NCI-H446 treated with DMSO at 0.1 percent for 48 hours (cell line): ENCODE results near the gene ACCSL.

ENCODE experiments used
- DNase-seq: peaks from one replicate; lab custom pipeline; 2025; lab: John Stamatoyannopoulos, UW

ACCSL gene

DNA sequence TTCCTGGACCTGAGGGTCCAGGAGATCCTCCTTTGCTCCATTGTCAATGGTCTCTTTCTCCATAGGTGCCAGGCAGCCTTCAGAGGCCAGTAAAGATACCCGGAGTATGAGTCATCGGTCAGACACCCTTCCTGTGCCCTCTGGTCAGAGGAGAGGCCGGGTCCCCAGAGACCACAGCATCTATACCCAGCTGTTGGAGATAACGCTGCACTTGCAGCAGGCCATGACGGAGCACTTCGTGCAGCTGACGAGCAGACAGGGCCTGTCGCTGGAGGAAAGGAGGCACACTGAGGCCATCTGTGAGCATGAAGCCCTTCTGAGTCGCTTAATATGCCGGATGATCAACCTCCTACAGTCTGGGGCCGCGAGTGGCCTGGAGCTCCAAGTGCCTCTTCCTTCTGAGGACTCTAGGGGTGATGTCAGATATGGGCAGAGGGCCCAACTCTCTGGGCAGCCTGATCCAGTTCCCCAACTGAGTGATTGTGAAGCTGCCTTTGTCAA is at the start of gene ACCSL:
TSS of gene ACCSL (plus strand) at position 51 of the 501 bp plus-strand sequence. CDS start at position 107, 56 bp downstream.
- DNase-seq = no peak

DNA sequence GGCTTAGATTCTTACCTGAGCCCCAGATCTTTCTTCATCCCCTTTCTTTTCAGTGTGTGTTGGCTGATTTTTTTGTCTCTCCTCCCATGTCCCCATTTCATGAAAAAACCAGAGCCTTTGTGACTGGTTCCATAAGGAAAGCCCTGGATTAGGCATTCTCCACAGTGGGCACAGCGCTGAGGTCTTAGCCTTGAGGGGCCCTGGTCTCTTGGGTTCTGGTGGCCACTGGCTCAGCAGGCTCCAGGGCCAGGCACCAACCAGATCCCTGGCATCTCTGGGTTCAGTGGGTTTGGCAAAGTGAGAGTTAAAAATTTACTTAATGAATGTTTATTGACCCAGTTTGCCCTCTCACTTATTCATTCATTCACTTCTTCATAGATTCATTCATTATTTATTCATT is 49.5 kb upstream of the ACCSL start:
- DNase-seq = no peak

DNA sequence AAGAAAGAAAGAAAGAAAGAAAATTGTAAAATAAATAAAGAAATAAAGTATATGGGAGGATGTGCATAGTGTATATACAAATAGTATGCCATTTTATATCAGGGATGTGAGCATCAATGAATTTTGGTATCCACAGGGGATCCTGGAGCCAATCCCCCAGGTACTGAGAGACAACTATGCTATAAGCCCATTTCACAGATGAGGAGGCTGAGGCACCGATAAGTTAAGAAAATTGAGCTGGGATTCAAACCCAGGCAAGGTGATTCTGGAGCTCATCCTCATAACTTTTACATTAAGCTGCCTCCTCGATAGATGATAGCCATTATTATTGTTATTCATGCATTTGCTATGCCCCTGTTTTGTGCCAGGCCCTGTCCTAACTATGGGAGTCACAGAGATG is 47.0 kb upstream of the ACCSL start:
- no peak for DNase-seq

DNA sequence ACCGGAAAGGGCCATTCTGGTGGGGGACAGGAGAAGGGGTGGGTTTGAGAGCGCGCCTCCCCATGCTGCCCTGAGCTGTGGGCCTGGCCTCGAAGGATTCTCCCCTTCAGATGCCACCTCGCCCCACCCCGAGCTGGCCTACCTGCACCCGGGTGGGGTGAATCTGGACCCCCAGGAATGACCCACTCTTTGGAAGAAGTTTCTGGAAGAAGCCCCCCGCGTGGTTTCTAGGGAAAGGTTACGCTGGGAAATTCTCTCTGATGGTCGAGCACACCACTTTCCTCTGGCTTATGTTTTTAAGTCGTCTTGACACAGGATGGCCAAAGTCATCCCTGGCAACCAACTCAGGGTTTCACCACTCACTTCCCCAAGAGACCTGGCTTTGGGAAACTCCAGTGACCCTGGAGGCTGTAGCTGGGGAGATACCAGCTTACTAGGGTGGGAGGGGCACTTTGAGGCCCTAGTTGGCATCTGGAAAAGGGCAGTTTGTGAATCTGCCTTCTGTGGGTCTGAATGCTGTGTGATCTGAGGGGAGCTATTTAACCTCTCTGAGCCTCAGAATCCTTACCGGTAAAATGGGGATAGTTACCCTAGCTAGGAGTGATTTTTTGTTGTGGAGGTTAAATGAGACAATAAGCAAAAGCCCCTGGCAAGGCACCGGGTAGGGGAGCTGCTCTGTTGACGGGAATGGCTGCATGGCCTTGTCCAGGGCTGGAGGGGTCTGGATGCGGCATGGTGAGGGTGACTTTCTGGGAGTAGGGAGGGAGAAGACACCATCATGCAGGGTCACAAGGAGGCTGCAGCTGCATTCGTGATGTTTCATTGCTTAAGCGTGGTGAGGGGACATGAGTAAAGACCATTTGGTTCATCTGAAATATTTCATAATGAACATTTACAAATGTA is 45.3 kb upstream of the ACCSL start:
- DNase-seq = no peak

DNA sequence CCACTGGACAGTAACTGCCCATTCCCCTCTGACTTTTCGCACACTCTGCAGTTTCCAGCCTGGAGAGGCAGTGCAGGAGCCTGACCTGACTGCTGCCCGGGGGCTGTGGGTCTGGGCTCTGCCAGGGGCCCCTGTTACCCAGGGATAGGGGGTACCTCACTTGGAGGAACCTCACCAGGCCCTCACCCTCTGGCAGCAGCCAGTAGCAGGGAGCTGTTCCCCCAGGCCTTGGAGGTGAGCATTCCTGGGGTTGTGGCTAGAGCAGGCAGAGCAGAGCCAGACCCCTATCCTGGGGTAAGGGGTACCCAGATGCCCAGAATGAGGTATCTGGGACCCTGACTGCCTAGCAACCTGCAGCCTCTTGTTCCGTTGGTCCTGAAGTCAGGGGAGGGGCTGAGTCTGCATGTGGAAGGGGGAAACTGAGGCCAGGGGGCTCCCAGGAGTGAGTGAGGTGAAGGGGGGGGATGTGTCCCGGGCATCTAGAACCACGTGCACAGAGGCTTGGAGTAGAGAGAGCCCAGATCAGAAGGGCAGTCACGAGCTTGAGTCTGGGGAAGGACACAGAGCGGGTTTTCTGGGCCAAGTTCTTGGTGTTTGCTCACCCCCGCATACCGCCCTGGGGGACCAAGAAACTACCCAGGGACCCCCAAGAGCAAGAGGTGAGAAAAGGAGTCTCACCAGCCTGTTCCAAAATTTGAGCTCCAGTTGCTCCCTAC is 43.9 kb upstream of the ACCSL start:
- DNase-seq = no peak

DNA sequence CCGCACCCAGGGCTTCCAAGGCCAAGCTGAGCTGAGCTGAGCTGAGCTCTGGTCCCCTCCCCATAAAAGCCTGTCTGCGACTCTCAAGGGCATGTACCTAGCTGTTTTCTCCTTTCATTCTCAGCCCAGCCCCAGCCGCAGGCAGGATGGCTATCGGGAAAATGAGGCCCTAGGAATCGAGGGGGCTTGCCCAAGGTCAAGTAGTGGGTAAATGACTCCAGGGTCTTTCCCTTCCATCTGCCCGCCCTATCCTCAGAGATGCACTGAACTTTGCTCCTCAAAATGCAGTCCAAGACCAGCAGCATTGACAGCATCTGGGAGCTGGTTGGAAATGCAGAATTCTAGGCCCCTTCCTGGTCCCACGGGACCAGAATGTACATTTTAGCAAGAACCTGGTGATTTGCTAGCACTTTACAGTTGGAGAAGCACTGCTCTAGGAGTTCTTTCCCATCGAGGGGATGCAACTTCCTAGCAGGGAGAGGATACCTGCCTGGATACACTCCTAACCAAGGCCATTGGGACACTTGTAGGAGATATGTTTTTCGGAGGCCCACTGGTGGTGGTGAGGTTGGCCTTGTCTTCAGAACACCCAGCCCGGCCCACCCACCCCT is 43.2 kb upstream of the ACCSL start:
- DNase-seq = no peak

DNA sequence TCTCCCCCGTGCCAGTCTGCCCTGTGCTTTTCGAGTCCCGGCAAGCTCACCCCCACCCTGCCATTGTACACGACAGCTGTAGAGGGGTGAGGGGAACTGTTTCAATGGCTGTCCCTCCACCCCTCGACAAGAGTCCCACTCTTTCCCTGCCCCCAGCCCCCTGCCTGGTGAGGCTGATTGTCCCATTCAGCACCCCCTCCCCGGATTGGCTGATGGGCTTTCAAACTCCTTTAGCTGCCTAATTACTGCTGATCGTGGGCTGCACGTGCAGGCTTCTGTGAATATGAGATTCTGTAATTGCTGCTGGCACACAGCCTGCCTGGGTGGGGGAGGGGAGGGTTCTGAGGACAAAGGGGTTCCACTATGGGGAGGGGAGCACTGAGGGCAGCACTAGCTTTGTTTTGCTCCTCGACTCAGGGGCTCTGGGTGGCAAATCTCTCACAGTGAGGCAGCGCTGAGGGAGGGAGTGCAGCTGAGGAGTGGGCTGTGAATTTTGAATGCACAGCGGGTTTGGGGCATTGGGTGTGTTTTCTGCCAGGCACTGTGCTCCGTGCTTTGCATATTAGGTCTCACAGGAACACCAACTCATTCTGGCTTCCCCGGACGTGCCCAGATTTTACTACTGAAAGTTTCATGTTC is 42.6 kb upstream of the ACCSL start:
- no peak for DNase-seq

DNA sequence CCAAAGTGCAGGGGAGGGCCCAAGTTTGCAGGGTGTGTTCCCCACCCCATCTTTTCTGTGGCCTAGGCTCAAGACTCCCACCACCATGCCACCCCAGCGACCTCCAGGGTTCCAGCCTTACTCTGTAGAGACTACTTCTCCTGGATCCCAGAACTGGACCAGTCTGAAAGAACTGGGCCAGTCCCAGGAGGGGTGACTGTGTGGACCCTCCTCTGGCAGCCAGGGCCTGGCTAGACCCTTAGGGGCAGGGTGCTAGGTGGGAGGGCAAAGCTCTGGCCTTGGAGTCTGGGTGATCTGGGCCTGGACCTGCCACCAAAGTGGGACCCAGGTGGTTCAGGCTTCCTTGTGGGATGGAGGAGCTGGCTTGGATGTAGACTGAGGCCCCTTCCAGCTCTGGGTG is 41.8 kb upstream of the ACCSL start:
- DNase-seq = no peak

DNA sequence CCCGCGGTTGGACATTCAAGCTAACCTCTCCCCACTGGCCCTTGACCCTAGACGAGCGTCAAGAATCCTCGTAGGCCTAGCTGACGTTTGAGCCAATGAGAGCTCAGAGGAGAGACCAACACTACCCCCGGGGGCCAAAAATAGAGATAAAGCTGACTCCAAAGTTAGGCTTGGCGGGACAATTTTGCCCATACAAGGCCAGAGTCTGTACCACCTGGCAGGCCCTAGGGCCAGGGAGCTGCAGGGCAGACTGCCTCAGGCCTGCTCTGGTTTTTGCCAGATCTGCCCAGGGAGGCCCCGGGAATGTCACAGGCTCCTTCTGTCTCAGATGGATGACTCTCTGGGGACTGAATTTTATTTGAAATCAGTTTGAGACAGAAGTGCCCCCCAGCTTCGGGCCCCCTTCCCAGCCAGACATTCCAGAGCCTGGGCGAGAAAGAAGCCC is 40.8 kb upstream of the ACCSL start:
- no peak for DNase-seq

DNA sequence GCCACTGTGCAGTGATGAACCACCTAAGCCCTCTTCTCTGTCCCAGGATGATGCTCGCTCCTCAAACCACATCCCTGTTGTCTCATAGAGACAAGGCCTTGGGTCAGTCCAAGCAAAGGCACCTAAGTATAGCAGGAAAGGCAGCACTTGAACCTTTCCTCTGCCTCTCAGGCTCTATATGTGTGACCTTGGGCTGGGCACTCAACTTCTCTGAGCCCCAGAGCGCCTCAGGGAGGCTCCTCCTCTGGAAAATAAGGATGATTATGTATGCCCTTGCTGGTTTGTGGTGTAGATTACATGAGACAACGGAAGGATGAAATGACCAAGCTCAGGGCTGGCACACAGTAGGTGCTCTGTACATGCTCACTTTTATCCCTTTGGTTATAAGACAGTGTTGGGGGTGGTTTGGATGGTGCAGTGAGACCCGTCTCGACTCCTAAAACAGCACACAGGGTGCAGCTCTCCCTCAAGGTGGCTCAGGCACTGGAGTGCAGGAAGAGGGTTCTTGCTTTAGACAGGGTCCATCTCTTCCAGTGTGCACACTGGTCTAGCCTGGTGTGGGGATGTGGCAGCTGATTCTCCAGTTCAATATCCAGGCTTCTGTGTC is 40.2 kb upstream of the ACCSL start:
- no peak for DNase-seq

DNA sequence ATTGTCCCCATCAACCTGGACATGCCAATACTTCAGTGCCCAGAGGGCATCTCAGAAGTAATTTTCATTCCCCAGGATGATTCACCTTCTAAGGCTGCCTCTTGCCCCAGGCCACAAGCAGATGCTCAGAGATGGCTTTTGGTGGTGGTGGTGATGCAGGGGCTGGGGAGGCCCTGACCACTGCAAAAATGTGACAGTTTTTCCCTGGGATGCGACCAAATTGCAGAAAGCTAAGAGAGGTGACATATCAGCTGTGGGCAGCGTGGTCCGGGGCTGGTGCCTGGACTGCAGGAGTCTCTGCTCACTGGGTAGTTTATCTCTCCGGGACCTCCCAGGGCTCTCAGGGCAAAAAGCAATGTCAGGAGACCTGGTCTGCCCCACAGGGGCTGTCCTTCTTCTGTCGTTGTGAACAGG is 39.7 kb upstream of the ACCSL start:
- no peak for DNase-seq

DNA sequence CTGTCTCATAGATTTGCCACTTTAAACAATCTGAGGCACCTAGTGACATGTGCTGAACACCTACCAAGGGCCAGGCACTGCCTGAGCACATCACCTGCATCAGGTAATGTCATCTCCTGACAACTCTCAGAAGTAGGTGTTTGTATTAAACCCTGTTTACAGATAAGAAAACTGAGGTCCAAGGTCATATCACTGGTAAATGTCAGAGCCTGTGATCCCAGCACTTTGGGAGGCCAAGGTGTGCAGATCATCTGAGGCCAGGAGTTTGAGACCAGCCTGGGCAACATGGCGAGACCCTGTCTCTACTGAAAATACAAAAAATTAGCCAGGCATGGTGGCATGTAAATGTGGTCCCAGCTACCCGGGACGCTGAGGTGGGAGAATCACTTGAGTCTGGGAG is 39.1 kb upstream of the ACCSL start:
- DNase-seq = no peak

DNA sequence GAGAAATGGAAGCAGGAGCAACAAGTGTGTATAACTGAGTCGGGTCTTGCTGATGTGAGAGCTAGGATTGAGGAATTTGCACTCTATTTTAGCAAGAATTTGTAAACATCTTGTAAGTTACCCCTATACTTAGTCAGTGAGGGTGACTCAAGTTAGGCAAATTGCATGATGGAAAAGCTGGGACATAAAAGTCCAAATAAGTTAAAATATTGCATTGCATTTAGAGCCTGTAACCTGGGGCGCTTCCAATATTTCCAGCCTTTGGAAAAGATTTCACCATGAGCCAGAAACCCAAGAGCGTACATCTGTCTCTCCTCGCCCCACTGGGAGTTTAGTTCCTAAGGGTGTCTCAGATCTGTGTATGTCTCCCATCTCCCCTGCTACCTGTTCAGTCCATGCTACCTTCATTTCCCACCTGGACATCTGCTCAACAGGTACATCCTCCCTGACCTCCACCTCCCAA is 37.0 kb upstream of the ACCSL start:
- no peak for DNase-seq

DNA sequence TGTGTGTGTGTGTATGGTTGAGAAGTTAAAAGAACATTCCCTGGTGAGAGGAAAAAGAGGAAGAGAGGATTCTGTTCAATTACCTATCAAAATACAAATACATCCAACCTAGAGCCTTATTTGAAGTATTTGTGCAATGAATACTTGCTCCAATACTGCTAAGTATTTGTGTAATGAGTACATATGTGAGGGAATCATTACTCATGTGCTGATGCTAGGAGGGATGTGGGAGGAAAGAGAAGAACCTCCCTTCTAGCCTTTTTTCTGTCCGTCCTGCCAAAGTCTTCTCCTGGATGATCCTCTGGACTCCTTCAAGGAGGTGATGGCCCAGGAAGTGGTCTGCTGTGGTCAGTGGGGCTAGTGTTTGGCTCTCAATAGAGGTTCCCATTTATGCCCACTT is 36.0 kb upstream of the ACCSL start:
- no peak for DNase-seq

DNA sequence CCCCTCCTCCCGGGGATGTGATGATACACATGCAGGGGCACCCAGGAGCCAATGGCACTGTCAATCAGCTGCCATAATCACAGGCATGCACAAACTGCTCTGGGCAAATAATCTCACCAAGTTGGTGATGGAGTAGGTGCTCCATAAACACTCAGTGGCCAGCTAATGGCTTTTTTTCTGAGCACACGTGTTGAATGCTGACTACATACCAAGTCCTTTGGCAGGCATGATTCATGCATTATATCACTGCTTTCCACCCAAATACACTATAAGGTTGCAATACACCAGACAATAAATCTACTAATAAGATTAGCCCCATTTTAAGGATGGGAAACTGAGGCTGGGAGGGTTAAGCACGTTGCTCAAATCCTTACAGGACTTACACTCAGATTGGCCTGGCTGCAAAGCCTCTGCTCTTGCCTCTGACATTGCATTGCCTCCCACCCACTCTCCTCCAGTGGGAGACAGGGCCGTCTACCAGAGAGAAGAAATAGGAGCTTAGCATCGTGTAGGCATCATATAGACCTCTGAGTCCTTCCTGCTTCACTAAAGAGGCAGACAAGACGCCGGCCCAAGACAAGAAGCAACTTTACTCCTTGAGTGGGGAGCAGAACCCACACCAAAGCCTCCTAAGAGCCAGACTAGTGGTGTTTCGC is 32.7 kb upstream of the ACCSL start:
- DNase-seq = no peak

DNA sequence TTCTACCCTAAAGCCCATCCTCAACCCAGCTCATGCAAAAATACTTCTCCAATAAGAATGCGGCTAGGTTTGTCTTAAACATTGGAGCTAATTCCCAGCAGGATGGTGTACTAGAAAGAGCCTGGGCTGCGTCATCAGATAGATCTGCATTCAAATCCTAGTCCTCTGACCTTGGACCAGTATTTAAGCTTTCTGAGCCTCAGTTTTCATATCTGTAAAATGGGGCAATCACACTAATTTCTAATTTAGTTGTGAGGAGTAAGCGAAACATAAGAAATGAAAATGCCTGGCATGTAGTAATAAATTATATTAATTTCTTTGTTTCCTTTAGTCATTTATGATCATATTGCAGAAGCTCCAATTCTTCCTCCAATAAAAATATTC is 32.2 kb upstream of the ACCSL start:
- DNase-seq = no peak

DNA sequence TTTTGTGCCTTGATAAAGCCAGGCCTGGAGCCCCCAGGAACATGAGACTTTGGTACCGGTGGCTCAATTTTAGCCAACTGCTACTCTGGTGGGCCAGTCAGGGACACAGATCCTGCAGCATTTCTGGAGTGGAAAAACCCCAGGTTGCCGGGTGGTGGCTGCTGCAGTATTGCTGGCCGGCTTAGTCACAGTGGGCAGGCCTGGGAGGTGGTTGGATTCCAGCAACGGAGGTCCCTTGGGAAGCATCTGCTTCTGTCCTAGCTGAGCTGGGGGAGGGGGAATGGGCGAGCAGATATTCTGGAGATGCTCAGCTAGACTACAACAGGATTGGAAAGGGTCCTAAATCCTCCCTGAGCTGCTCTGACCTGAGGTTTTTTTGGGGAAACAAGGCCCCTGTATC is 31.6 kb upstream of the ACCSL start:
- DNase-seq = no peak

DNA sequence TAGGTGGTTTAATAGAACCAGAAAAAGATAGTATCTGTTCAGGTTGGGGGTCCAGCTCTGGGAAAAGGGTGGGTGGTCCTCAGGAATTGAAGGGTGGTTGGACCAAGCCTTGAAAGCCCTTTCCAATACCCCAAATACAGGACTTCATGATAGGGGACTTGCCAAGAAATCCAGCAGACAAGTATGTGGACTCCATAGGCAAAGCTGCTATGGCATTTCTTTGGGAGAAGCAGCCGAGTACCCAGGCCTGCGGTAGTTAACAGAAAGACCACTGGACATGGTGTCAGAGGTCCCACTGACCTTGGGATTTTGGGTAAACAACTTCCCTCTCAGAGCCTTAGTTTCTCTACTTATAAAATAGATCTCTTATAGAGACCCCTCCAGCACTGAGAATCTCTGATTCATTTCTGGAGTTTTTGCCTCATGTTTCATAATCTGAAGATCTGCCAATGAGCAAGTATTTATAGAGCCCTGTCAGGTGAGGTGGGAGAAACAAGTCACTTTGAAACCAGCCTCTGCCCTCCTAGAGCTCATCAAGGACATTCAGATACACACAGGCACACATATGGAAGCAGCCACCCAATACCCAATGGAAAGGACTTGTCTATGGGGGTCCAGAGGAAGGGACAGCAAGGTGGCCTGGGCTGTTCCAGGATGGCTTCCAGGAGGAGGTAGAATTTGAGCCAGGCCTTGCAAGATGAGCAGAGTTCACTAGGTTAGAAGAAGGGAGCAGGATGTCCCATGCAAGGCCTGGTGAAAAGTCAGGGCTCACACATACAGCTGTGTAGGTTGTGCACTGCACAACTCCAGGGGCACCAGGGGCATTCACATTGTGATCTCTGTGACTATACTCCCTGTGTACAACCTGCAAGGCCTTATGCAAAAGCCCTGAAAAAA is 31.0 kb upstream of the ACCSL start:
- DNase-seq = no peak

DNA sequence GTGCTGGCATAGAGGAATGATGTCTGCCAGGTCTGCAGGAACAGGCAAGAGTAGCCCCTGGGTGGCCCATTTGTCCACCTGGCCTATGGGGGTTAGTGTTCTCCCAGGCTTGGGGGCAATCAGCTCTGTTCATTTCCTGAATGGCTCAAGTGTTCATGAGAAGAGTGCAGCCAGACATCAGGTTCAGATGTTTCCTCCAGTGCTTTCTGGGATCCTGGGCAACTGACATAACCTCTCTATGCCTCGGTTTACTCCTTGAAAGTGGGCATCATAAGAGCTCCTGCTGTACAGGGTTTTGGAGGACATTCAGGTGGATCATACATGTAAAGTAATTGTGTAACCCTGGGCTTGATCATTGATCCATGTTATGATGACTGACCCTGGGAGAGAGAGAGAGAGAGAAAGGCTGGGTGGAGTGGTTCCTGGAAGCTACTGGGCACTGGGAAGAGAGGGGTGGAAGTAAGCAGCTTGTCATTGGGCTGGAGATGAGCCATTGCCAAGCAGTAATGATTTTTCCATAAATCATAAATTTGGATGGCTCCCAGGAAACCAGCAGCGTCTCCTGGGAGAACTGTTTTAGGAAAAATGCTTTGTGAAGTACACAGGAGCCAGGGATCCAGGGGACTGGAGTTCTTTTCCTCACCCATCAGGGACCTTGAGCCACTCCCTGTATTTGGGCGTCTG is 30.2 kb upstream of the ACCSL start:
- peak; percentile 79 for DNase-seq

DNA sequence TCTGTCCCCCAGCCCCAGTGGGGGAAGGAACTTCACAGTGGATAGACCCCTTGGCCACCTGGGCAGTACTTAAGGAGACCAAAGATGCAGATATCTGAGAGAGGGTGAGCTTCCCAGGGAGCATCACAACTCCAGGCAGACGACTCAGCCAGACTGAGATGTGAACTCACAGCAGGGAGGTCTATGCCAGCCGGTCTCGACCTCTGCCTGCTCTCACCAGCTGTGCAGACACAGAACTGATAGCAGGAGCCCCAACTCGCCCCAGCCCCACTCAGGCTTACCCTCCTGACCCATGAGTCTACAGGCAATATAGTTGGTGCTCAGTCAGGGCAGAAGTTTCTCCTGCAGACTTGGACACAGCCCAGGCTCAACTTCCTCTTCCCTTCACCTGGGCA is 29.7 kb upstream of the ACCSL start:
- DNase-seq = peak; percentile 50
